GM23248 (cell line): ENCODE data around the gene TYRP1.

Experiments
- EZH2 ChIP-seq: fragments of 200-600 bp; sonication (generic); IDR thresholded peaks from 2 replicates; pipeline ENCODE4 v1.6.1; 2018; ENCODE audit warnings: antibody characterized with exemption, mild to moderate bottlenecking; ENCODE audit not compliant: insufficient read depth, poor library complexity, severe bottlenecking
- EZH2phosphoT487 ChIP-seq: fragments of 200-600 bp; sonication (generic); IDR thresholded peaks from 2 replicates; pipeline ENCODE4 v1.6.1; 2018; ENCODE audit warnings: antibody characterized with exemption, moderate library complexity, mild to moderate bottlenecking, low read depth; ENCODE audit not compliant: insufficient read depth

DNA sequence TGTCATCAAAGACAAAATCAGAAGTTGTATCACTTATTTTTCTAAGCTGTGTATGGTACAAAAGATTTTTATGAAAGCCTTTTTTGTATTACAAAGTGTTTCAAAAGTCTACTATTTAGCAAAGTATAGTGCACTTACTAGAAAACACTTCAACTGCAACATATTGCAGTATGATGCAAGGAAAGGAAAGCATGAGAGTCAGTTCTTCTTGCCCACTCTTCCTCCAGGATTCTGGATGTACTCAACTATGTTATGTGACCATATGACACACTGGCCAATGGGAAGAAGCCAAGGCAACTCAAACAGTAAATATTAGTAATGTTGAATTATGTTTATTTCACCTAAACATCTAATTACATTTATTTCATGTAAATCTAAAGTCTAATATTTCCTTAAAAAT is 49.5 kb upstream of the TYRP1 start:
- TF ChIP-seq EZH2 = no peak
- no peak for TF ChIP-seq EZH2phosphoT487
